Measurements from ENCODE around the gene AKR1B15.

GRCh38 chr7:134599371-134599770, 50.5 kb downstream of the AKR1B15 start:
- TF ChIP-seq CTCF (IDR thresholded peaks at IDR 0.05; ENCODE audit: extremely low read depth in 1 of 2, insufficient read depth in 1 of 2, low read depth in 1 of 2, low read length in 2 of 2) (no peak), EZH2 (IDR thresholded peaks at IDR 0.05; ENCODE audit: borderline replicate concordance, low read depth, low read length, severe bottlenecking) (no peak), POLR2A (IDR thresholded peaks at IDR 0.05; ENCODE audit: low read depth, low read length) (no peak), MAX (IDR thresholded peaks at IDR 0.05; ENCODE audit: insufficient read depth, insufficient read length) (no peak), POLR2AphosphoS5 (IDR thresholded peaks at IDR 0.05; ENCODE audit: insufficient read depth, low read depth, low read length) (no peak), JUN (IDR thresholded peaks at IDR 0.05; ENCODE audit: borderline replicate concordance, insufficient read depth, insufficient read length, low read depth) (no peak), FOS (IDR thresholded peaks at IDR 0.05; ENCODE audit: borderline replicate concordance, insufficient read depth, low read length) (no peak), GATA2 (IDR thresholded peaks at IDR 0.05; ENCODE audit: insufficient read depth, insufficient read length, low read depth, low read length) (no peak), MYC (IDR thresholded peaks at IDR 0.05; ENCODE audit: low read depth, low read length) (no peak)
